NCI-H460 (cell line): ENCODE results near the gene PTPRS. TPM values are rescaled to one million over a fixed set of nuclear protein-coding genes. Genes with fewer than 3 reads are reported as not detected.

ENCODE experiments used
- DNase-seq: peaks from one replicate; pipeline ENCODE4 v3.0.0-alpha.2; 2016; ENCODE audit warnings: low read depth; ENCODE audit errors: extremely low read depth
- total RNA-seq: library from RNA; depleted of rRNA; stranded (reverse); fragments of >200 nt; shearing (Covaris generic); gene quantifications from 2 replicates; pipeline ENCODE4 v1.2.3, GENCODE V29; 2014

Gene PTPRS
- total RNA-seq, 1 experiment from 2014 or later, result 29.1 TPM

GRCh38 chr19:5312058-5312457 lies 28.6 kb downstream of the PTPRS start:
- DNase-seq, result no peak

- DNase-seq, result no peak
These were observed 31.0 kb downstream of the PTPRS start for GRCh38 chr19:5309438-5310204.

GRCh38 chr19:5308451-5309437 lies 31.9 kb downstream of the PTPRS start:
- peak; percentile 18 for DNase-seq

- no peak for DNase-seq
These were observed 33.0 kb downstream of the PTPRS start for GRCh38 chr19:5307655-5308054.

GRCh38 chr19:5305163-5305562 lies 35.4 kb downstream of the PTPRS start:
- no peak for DNase-seq

- no peak for DNase-seq
These were observed 36.1 kb downstream of the PTPRS start for GRCh38 chr19:5304486-5304885.

- DNase-seq, result no peak
These were observed 37.4 kb downstream of the PTPRS start for GRCh38 chr19:5303208-5303607.

- no peak for DNase-seq
These were observed 38.2 kb downstream of the PTPRS start for GRCh38 chr19:5302396-5302795.

GRCh38 chr19:5299137-5299536 lies 41.5 kb downstream of the PTPRS start:
- no peak for DNase-seq

GRCh38 chr19:5298471-5298901 lies 42.1 kb downstream of the PTPRS start:
- DNase-seq, result no peak

- no peak for DNase-seq
These were observed 43.3 kb downstream of the PTPRS start for GRCh38 chr19:5297272-5297669.

- no peak for DNase-seq
These were observed 43.9 kb downstream of the PTPRS start for GRCh38 chr19:5296457-5297271.

- DNase-seq, result no peak
These were observed 44.6 kb downstream of the PTPRS start for GRCh38 chr19:5296021-5296420.

GRCh38 chr19:5294403-5295160 lies 46.0 kb downstream of the PTPRS start:
- DNase-seq, result no peak

GRCh38 chr19:5293612-5294378 lies 46.8 kb downstream of the PTPRS start:
- DNase-seq, result no peak

GRCh38 chr19:5292822-5293611 lies 47.6 kb downstream of the PTPRS start:
- peak; percentile 41 for DNase-seq

- DNase-seq, result no peak
These were observed 48.2 kb downstream of the PTPRS start for GRCh38 chr19:5292453-5292821.

- no peak for DNase-seq
These were observed 48.9 kb downstream of the PTPRS start for GRCh38 chr19:5291588-5292193.
